HepG2 (cell line): Measurements from ENCODE around the gene PAQR6. TPM values are rescaled to one million over a fixed set of nuclear protein-coding genes. Genes with fewer than 3 reads are reported as not detected.
A peak's percentile ranks its signal among the peaks of the same experiment; 100 is the strongest.

Experiments used
- NFATC3 ChIP-seq: sonication (generic); formaldehyde crosslinking; IDR thresholded peaks from 2 replicates; pipeline ENCODE4 v1.5.1; 2020; ENCODE audit warnings: mild to moderate bottlenecking, missing genetic modification reagents
- NR2F6 ChIP-seq, 2 experiments: IDR thresholded peaks; 2 replicates each; pipeline ENCODE4 v1.6.1; 2016; ENCODE audit warnings: antibody characterized with exemption in 1 of 2, mild to moderate bottlenecking in 1 of 2
- RORA ChIP-seq: sonication (generic); formaldehyde crosslinking; IDR thresholded peaks from 2 replicates; pipeline ENCODE4 v1.5.0; 2020; ENCODE audit warnings: mild to moderate bottlenecking, missing genetic modification reagents, moderate library complexity
- ZNF616 ChIP-seq: sonication (generic); formaldehyde crosslinking; IDR thresholded peaks from 2 replicates; pipeline ENCODE4 v1.5.0; 2020; ENCODE audit warnings: low read depth, mild to moderate bottlenecking, missing genetic modification reagents
- polyA plus RNA-seq, 8 experiments: library from polyadenylated mRNA; depleted of rRNA in 3 of 8; stranded (reverse) in 7 of 8; unstranded in 1 of 8; fragments of >200 nt; fragmentation: Illumina TruSeq in 4 of 8; extraction: Trizol in 4 of 8; gene quantifications; 2 replicates each; pipeline versions ENCODE4 v1.2.1 to v1.2.3, GENCODE V29; 2011 to 2016; ENCODE audit warnings: low read depth in 4 of 8, missing spikeins in 1 of 8, mixed read lengths in 1 of 8; ENCODE audit not compliant: insufficient read depth in 1 of 8
- total RNA-seq, 5 experiments: library from RNA; depleted of rRNA; stranded (reverse); fragments of >200 nt; fragmentation: Illumina TruSeq; extraction: Trizol; gene quantifications; 2 replicates each; pipeline ENCODE4 v1.2.3, GENCODE V29; 2016; ENCODE audit warnings: low read depth in 1 of 5
- TF ChIP-seq, protein P1 (sequence below): sonication (generic); formaldehyde crosslinking; IDR thresholded peaks from 2 replicates; pipeline ENCODE4 v1.5.0; 2020; ENCODE audit warnings: missing genetic modification reagents
- TF ChIP-seq, protein P2 (sequence below), 2 experiments: fragments of 450-650 bp in 1 of 2; sonication (generic) in 1 of 2; formaldehyde crosslinking in 1 of 2; IDR thresholded peaks; 2 replicates each; pipeline versions ENCODE4 v1.6.1 to v1.8.0; 2016 to 2022; ENCODE audit warnings: antibody characterized with exemption in 1 of 2, mild to moderate bottlenecking in 1 of 2, missing genetic modification reagents in 1 of 2
- TF ChIP-seq, protein P3 (sequence below): sonication (generic); formaldehyde crosslinking; IDR thresholded peaks from 2 replicates; pipeline ENCODE4 v1.4.0; 2020; ENCODE audit warnings: missing genetic modification reagents, borderline replicate concordance
- TF ChIP-seq, protein P4 (sequence below): sonication (generic); formaldehyde crosslinking; IDR thresholded peaks from 2 replicates; pipeline ENCODE4 v1.8.0; 2022; ENCODE audit warnings: mild to moderate bottlenecking, missing genetic modification reagents; ENCODE audit not compliant: insufficient replicate concordance

Gene PAQR6
- total and polyA plus RNA-seq, 2 of the 13 experiments (the other 11 are each of a cell fraction or from before 2014, with no cell fraction given): 0.82 to 1.4 TPM

DNA sequence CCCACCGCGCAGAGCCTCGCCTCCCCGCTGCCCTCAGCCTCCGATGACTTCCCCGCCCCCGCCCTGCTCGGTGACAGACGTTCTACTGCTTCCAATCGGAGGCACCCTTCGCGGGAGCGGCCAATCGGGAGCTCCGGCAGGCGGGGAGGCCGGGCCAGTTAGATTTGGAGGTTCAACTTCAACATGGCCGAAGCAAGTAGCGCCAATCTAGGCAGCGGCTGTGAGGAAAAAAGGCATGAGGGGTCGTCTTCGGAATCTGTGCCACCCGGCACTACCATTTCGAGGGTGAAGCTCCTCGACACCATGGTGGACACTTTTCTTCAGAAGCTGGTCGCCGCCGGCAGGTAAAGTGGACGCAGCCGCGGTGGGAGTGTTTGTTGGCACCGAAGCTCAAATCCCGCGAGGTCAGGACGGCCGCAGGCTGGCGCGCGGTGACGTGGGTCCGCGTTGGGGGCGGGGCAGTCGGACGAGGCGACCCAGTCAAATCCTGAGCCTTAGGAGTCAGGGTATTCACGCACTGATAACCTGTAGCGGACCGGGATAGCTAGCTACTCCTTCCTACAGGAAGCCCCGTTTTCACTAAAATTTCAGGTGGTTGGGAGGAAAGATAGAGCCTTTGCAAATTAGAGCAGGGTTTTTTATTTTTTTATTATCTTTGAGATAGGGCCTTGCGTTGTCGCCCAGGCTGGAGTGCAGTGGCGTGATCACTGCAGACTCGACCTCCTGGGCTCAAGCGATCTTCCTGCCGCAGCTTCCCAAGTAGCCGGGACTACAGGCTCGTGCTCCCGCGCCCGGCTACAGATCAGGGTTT, 34.8 kb downstream of the PAQR6 start, which contains the start of gene PMF1 (continued):
- TF ChIP-seq, protein P1, sequence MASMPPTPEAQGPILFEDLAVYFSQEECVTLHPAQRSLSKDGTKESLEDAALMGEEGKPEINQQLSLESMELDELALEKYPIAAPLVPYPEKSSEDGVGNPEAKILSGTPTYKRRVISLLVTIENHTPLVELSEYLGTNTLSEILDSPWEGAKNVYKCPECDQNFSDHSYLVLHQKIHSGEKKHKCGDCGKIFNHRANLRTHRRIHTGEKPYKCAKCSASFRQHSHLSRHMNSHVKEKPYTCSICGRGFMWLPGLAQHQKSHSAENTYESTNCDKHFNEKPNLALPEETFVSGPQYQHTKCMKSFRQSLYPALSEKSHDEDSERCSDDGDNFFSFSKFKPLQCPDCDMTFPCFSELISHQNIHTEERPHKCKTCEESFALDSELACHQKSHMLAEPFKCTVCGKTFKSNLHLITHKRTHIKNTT (CRISPR knock-in tag): no peak
- TF ChIP-seq, protein P2, sequence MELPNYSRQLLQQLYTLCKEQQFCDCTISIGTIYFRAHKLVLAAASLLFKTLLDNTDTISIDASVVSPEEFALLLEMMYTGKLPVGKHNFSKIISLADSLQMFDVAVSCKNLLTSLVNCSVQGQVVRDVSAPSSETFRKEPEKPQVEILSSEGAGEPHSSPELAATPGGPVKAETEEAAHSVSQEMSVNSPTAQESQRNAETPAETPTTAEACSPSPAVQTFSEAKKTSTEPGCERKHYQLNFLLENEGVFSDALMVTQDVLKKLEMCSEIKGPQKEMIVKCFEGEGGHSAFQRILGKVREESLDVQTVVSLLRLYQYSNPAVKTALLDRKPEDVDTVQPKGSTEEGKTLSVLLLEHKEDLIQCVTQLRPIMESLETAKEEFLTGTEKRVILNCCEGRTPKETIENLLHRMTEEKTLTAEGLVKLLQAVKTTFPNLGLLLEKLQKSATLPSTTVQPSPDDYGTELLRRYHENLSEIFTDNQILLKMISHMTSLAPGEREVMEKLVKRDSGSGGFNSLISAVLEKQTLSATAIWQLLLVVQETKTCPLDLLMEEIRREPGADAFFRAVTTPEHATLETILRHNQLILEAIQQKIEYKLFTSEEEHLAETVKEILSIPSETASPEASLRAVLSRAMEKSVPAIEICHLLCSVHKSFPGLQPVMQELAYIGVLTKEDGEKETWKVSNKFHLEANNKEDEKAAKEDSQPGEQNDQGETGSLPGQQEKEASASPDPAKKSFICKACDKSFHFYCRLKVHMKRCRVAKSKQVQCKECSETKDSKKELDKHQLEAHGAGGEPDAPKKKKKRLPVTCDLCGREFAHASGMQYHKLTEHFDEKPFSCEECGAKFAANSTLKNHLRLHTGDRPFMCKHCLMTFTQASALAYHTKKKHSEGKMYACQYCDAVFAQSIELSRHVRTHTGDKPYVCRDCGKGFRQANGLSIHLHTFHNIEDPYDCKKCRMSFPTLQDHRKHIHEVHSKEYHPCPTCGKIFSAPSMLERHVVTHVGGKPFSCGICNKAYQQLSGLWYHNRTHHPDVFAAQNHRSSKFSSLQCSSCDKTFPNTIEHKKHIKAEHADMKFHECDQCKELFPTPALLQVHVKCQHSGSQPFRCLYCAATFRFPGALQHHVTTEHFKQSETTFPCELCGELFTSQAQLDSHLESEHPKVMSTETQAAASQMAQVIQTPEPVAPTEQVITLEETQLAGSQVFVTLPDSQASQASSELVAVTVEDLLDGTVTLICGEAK (IDR thresholded peaks at IDR 0.05): no peak
- TF ChIP-seq, protein P2 (CRISPR knock-in tag; IDR thresholded peaks at IDR 0.05): peak; percentile 53; the same call in 1 of the 2 replicates
- TF ChIP-seq ZNF616 (CRISPR knock-in tag) (no peak), NR2F6 (IDR thresholded peaks at IDR 0.05) (0 out of 2 replicates have a peak, but pooled peaks have one; percentile 32), NR2F6 (CRISPR knock-in tag; IDR thresholded peaks at IDR 0.05) (peak; percentile 28; the same call in 1 of the 2 replicates), NFATC3 (no peak), RORA (CRISPR knock-in tag) (no peak)
- TF ChIP-seq, protein P3, sequence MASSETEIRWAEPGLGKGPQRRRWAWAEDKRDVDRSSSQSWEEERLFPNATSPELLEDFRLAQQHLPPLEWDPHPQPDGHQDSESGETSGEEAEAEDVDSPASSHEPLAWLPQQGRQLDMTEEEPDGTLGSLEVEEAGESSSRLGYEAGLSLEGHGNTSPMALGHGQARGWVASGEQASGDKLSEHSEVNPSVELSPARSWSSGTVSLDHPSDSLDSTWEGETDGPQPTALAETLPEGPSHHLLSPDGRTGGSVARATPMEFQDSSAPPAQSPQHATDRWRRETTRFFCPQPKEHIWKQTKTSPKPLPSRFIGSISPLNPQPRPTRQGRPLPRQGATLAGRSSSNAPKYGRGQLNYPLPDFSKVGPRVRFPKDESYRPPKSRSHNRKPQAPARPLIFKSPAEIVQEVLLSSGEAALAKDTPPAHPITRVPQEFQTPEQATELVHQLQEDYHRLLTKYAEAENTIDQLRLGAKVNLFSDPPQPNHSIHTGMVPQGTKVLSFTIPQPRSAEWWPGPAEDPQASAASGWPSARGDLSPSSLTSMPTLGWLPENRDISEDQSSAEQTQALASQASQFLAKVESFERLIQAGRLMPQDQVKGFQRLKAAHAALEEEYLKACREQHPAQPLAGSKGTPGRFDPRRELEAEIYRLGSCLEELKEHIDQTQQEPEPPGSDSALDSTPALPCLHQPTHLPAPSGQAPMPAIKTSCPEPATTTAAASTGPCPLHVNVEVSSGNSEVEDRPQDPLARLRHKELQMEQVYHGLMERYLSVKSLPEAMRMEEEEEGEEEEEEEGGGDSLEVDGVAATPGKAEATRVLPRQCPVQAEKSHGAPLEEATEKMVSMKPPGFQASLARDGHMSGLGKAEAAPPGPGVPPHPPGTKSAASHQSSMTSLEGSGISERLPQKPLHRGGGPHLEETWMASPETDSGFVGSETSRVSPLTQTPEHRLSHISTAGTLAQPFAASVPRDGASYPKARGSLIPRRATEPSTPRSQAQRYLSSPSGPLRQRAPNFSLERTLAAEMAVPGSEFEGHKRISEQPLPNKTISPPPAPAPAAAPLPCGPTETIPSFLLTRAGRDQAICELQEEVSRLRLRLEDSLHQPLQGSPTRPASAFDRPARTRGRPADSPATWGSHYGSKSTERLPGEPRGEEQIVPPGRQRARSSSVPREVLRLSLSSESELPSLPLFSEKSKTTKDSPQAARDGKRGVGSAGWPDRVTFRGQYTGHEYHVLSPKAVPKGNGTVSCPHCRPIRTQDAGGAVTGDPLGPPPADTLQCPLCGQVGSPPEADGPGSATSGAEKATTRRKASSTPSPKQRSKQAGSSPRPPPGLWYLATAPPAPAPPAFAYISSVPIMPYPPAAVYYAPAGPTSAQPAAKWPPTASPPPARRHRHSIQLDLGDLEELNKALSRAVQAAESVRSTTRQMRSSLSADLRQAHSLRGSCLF (CRISPR knock-in tag): peak; percentile 84; the same call in 1 of the 2 replicates
- TF ChIP-seq, protein P4, sequence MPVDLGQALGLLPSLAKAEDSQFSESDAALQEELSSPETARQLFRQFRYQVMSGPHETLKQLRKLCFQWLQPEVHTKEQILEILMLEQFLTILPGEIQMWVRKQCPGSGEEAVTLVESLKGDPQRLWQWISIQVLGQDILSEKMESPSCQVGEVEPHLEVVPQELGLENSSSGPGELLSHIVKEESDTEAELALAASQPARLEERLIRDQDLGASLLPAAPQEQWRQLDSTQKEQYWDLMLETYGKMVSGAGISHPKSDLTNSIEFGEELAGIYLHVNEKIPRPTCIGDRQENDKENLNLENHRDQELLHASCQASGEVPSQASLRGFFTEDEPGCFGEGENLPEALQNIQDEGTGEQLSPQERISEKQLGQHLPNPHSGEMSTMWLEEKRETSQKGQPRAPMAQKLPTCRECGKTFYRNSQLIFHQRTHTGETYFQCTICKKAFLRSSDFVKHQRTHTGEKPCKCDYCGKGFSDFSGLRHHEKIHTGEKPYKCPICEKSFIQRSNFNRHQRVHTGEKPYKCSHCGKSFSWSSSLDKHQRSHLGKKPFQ (CRISPR knock-in tag): peak; percentile 46
